Adipocyte (in vitro differentiated cells): ENCODE measurements around the gene B3GAT1.
"Not testable (repeated sequence)": the region's sequence is repeated elsewhere in the genome, so short reads cannot be mapped to it uniquely, and the experiment has no call there.

Source experiments
- DNase-seq: peaks from one replicate; pipeline ENCODE4 v3.0.0-alpha.2; 2015; ENCODE audit warnings: low read depth
- H3K27me3 ChIP-seq: replicated peaks from 2 replicates; pipeline ENCODE4 v1.7.0; 2013; ENCODE audit warnings: mild to moderate bottlenecking, low read length, moderate library complexity; ENCODE audit not compliant: control insufficient read depth, insufficient read depth
- H3K36me3 ChIP-seq: 2 replicates; pipeline ENCODE4 v1.7.0; 2013; ENCODE audit warnings: low read length, mild to moderate bottlenecking, moderate library complexity; ENCODE audit not compliant: control insufficient read depth, insufficient read depth, severe bottlenecking
- H3K4me1 ChIP-seq: 2 replicates; pipeline ENCODE4 v1.7.0; 2013; ENCODE audit warnings: mild to moderate bottlenecking, low read length, moderate library complexity; ENCODE audit not compliant: control insufficient read depth, insufficient read depth
- H3K4me3 ChIP-seq: 2 replicates; pipeline ENCODE4 v1.7.0; 2013; ENCODE audit warnings: mild to moderate bottlenecking, low read length, moderate library complexity
- H3K9ac ChIP-seq: 2 replicates; pipeline ENCODE4 v1.7.0; 2013; ENCODE audit warnings: mild to moderate bottlenecking, low read length, moderate library complexity
- H3K9me3 ChIP-seq: 2 replicates; pipeline ENCODE4 v1.7.0; 2013; ENCODE audit warnings: mild to moderate bottlenecking, low read length, moderate library complexity; ENCODE audit not compliant: control insufficient read depth

Gene B3GAT1

DNA sequence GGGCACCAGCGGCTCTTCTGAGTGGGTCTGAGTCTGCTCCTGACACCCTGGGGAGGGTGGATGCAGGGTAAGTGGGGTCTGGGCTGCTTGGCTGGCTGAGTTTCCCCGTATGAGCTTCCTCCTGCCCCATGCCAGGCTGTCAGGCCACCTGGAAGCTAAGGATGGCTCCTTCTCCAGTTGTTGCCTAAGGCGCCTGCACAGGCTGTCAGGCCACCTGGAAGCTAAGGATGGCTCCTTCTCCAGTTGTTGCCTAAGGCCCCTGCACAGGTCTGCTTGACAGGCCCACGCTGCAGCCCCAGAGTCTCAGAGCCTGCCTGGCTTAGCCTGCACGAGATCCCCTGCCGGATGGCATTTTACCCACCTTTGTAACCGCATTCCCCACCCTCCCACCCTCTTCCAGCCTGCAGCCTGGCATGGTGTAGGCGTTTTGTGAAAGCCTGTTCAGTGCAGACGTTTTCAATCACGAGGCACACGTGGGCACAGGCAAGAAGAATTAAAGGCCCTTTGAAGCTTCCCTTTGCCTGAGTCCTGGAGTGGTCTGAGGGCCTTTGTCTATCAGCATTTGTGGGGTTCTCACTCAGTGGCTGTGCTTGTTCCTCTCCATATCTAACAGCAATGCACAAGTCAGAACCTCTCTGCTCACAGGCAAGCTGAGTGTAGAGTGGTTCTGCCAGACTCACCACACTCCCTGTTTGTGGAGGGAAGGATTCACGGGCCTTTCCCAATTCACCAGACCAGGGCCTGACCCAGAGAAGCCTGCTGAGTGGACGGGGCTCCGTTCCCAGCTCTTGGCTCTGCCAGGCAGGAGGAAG, 40.2 kb upstream of the B3GAT1 start:
- H3K9ac ChIP-seq: no peak overlapping the region
- peaks cover 12% of the 10 kb centered on the region for H3K9me3 ChIP-seq
- H3K4me3 ChIP-seq: no peak overlapping the region
- DNase-seq: no peak
- H3K4me1 ChIP-seq: no peaks in the 10 kb centered on the region
- H3K36me3 ChIP-seq: no peaks in the 10 kb centered on the region
- H3K27me3 ChIP-seq: no peaks in the 10 kb centered on the region

- no peak overlapping the region for H3K4me3 ChIP-seq
- DNase-seq: no peak
- H3K36me3 ChIP-seq: no peaks in the 10 kb centered on the region
- no peak overlapping the region for H3K9ac ChIP-seq
- no peaks in the 10 kb centered on the region for H3K4me1 ChIP-seq
- no peaks in the 10 kb centered on the region for H3K27me3 ChIP-seq
- H3K9me3 ChIP-seq: peaks cover 5% of the 10 kb centered on the region
Measured at GRCh38 chr11:134450186-134450585, 38.1 kb upstream of the B3GAT1 start.

- Histone ChIP-seq H3K27me3 (no peaks in the 10 kb centered on the region), H3K4me3 (no peak overlapping the region), H3K9me3 (peaks cover 5% of the 10 kb centered on the region), H3K36me3 (no peaks in the 10 kb centered on the region), H3K9ac (no peak overlapping the region), H3K4me1 (no peaks in the 10 kb centered on the region)
- DNase-seq: no peak
Measured at GRCh38 chr11:134449713-134450112, 37.7 kb upstream of the B3GAT1 start.

DNA sequence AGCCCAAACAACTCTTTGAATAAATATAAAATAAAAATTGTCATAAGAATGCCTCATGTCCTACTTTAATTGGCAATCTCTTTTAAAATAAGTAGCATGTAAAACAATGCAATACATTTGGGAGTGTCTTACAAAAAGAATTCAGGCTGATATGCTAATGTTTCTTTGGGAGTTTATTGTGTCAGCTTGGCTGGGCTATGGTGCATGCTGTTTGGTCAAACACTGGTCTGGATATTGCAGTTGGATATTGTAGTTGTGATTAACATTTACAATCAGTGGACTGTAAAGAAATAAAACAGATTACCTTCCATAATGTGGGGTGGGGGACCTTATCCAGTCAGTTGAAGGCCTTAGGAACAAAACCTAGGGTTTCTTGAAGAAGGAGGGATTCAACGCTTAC, 37.0 kb upstream of the B3GAT1 start:
- DNase-seq: no peak
- no peaks in the 10 kb centered on the region for H3K4me1 ChIP-seq
- H3K4me3 ChIP-seq: no peak overlapping the region
- H3K9ac ChIP-seq: no peak overlapping the region
- peaks cover 5% of the 10 kb centered on the region for H3K9me3 ChIP-seq
- no peaks in the 10 kb centered on the region for H3K36me3 ChIP-seq
- H3K27me3 ChIP-seq: no peaks in the 10 kb centered on the region

GRCh38 chr11:134447696-134448095, 35.7 kb upstream of the B3GAT1 start:
- Histone ChIP-seq H3K9ac (no peak overlapping the region), H3K27me3 (no peaks in the 10 kb centered on the region), H3K9me3 (peaks cover under 1% of the 10 kb centered on the region), H3K36me3 (no peaks in the 10 kb centered on the region), H3K4me3 (no peak overlapping the region), H3K4me1 (no peaks in the 10 kb centered on the region)
- DNase-seq: no peak

- H3K4me3 ChIP-seq: no peak overlapping the region
- no peak overlapping the region for H3K9ac ChIP-seq
- H3K36me3 ChIP-seq: no peaks in the 10 kb centered on the region
- no peaks in the 10 kb centered on the region for H3K9me3 ChIP-seq
- H3K4me1 ChIP-seq: no peaks in the 10 kb centered on the region
- DNase-seq: no peak
- no peaks in the 10 kb centered on the region for H3K27me3 ChIP-seq
Measured at GRCh38 chr11:134445601-134446325, 33.7 kb upstream of the B3GAT1 start.

DNA sequence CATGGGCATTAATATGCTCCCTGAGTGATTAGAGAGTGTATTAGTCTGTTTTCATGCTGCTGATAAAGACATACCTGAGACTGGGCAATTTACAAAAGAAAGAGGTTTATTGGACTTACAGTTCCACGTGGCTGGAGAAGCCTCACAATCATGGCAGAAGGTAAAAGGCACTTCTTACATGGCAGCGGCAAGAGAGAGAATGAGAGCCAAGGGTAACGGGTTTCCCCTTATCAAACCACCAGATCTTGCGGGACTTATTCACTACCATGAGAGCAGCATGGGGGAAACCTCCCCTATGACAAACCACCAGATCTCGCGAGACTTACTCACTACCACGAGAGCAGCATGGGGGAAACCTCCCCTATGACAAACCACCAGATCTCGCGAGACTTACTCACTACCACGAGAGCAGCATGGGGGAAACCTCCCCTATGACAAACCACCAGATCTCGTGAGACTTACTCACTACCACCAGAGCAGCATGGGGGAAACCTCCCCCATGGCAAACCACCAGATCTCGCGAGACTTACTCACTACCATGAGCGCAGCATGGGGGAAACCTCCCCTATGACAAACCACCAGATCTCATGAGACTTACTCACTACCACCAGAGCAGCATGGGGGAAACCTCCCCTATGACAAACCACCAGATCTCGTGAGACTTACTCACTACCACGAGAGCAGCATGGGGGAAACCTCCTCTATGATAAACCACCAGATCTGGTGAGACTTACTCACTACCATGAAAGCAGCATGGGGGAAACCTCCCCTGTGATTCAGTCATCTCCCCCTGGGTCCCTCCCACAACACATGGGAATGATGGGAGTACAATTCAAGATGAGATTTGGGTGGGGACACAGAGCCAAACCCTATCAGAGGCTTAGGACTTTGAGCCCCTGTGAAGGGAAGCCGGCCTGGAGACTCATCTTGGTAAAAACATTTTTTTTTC, 32.4 kb upstream of the B3GAT1 start:
- not testable (repeated sequence) for H3K36me3 ChIP-seq, H3K9me3 ChIP-seq, H3K4me3 ChIP-seq, H3K27me3 ChIP-seq, H3K4me1 ChIP-seq, H3K9ac ChIP-seq, DNase-seq

DNA sequence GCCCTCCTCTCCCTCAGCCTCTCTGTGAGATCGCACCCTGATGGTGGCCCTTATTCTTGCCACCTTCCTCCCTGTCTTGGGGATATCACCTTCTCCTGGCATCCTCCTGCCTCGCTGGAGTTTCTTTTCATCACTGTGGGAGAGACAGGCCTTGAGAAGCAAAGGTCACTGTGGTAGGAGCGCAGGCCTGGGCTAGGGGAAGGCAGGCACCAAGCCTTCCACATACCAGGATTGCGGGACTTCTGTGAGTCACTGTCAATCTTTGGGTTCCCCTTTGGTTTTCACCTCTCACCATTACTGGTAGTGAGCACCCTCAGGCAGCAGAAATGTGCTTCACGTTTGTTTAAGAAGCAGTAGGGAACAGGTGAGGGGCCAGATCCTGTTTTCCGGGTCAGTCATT, 31.2 kb upstream of the B3GAT1 start:
- Histone ChIP-seq H3K9me3 (no peaks in the 10 kb centered on the region), H3K9ac (no peak overlapping the region), H3K4me3 (no peak overlapping the region), H3K36me3 (no peaks in the 10 kb centered on the region), H3K4me1 (no peaks in the 10 kb centered on the region), H3K27me3 (no peaks in the 10 kb centered on the region)
- no peak for DNase-seq

DNA sequence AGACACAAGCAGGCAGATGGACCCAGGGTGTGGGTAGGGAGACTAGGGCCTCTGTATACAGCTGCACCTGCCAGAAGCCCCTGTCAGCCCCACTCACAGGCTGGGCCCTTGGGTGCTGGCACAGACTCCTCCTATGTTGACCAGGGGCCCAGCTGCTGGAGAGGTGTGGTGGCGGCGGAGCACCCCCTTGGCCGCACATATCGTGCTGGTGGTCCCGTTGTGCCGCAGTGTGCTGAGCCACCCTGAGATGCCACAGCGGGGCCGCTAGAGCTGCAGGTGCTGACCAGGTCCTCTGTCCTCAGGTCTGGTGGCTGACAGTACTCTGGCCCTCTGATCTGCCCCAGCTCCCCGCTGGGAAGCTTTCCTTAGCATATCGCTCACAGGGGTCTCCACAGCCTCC, 30.2 kb upstream of the B3GAT1 start:
- Histone ChIP-seq H3K27me3 (no peaks in the 10 kb centered on the region), H3K4me3 (no peak overlapping the region), H3K9ac (no peak overlapping the region), H3K36me3 (no peaks in the 10 kb centered on the region), H3K4me1 (no peaks in the 10 kb centered on the region), H3K9me3 (no peaks in the 10 kb centered on the region)
- no peak for DNase-seq

- H3K36me3 ChIP-seq: no peaks in the 10 kb centered on the region
- no peaks in the 10 kb centered on the region for H3K27me3 ChIP-seq
- no peak overlapping the region for H3K9ac ChIP-seq
- H3K4me1 ChIP-seq: no peaks in the 10 kb centered on the region
- H3K9me3 ChIP-seq: no peaks in the 10 kb centered on the region
- H3K4me3 ChIP-seq: no peak overlapping the region
- no peak for DNase-seq
Measured at GRCh38 chr11:134441706-134442105, 29.7 kb upstream of the B3GAT1 start.

DNA sequence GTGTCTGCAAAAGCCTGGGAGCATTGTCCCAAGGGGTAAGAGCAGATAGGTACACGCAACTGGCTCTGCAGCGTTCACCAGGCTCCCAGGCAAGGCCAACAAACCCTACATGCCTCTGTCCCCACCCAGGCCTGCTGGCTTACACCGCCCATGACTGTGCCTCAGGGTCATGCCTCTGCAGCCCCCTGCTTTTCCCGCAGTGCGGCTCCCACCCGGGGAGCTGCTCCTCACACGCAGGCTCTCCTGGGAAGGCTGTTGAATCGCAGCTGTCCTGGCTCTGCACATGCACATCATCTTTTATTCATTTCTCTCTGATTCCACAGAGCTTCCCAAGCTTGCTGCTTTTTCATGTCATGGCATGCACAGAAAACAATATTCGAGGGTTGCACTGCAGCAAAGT, 29.2 kb upstream of the B3GAT1 start:
- H3K27me3 ChIP-seq: no peaks in the 10 kb centered on the region
- no peaks in the 10 kb centered on the region for H3K36me3 ChIP-seq
- H3K4me1 ChIP-seq: no peaks in the 10 kb centered on the region
- no peak overlapping the region for H3K9ac ChIP-seq
- no peak overlapping the region for H3K4me3 ChIP-seq
- DNase-seq: no peak
- no peaks in the 10 kb centered on the region for H3K9me3 ChIP-seq
